Forelimb muscle (tissue), 1 donor: ENCODE data around the gene GRM8. TPM values are rescaled to one million over a fixed set of nuclear protein-coding genes. Genes with fewer than 3 reads are reported as not detected.

Experiments
- DNase-seq: peaks from one replicate; pipeline ENCODE4 v3.0.0-alpha.2; 2013; ENCODE audit warnings: low read depth
- polyA plus RNA-seq: library from polyadenylated mRNA; unstranded; fragments of 120-200 nt; gene quantifications from one replicate; pipeline ENCODE4 v1.2.1, GENCODE V29; 2013; ENCODE audit not compliant: insufficient read length

Gene GRM8
- polyA plus RNA-seq, 1 donor: 0.11 TPM

DNA sequence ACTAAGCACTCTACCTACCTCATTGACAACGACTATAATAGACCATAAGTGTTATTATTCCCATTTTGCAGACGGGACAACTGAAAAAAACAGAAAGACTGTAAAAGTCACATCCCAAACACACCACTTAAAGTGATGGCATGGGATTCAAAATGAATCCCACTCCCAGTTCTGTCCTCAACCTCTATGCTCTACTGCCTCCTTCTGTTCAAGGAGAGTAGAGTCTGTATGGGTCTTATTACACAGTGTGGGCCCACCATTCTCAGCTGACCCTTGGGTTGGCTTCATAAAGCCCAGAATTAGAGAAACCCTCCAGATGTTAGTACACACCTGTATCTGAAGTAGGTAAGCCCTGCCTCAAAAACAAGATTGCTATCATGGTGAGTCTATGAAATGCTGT lies 102.2 kb downstream of the GRM8 start:
- no peak for DNase-seq

DNA sequence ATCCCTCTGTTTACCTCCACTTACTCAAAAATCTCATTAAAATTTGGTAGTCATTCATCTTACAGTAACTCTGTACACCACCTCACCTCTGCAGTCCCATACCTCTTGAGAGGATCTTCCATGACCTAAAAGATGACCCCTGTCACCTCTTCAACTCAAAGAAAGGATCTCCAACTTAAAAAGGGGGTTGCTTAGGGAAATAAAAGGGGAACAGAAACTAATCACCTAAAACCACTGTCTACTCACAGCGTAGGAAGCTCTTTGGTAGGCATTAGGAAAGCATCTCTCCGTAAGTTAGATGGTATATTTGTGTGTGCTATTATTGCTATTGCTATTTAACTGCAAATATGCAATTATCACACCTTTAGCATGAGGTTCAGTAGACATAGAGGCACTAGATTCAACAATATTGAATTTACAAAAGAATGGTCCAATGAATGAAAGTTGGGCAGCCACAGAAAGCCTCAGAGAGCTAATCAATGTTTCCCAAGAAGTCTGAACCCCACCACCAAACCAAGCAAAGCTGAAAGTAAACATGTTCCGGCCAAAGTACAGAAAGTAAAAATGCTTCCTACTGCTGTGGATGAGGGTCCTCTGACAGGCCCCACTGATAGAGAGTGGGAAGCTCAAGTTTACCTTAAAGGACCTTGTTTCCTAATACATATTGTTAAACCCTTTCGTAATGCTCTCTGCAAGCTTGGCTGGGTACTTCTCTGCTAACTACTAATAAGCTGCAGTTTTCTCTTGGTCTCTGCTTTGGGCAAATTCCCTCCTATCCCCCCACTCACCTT lies 105.8 kb downstream of the GRM8 start:
- DNase-seq: no peak

DNA sequence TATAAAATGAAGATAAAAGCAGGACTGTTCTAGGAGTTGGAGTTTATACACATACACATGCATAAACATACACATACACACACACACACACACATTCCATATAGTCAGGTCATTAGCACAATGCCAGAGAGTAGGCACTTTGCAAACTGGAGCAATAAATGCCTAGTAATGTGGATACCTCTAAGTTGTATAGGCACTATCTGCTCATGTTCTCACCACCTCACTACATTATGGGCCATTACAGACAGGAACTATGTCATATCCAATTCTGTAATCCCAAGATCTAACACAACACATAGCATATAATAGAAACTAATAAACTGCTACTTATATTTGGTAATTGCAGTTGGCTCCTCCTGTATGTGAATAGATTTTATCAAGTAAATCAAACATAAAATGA lies 115.6 kb downstream of the GRM8 start:
- no peak for DNase-seq

DNA sequence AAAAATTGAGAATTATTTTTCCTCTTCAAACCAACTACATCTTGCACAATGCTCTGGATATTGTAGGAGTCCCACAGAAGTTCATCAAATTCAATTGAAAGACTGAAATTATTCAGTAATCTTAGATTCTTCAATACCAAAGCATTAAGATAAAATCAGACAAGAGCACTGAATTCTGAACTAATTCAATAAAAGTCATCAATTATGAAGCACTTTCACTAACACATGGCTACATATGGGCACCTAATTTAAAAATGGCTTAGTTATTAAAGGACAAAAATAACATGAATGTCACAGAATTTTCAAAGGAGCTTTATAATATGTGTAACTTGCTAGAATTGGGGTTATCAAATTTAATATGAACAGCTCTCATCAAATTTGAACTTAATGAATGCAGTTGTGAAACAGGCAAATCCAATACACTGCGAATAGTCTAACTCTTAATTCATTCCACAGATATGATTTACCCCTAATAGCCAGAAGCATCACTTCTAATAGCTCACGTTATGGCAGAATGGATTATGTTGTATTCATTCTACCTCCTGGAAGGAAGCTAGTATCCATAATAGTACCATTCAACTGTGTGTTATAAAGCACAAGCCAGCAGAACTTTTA lies 116.8 kb downstream of the GRM8 start:
- no peak for DNase-seq

DNA sequence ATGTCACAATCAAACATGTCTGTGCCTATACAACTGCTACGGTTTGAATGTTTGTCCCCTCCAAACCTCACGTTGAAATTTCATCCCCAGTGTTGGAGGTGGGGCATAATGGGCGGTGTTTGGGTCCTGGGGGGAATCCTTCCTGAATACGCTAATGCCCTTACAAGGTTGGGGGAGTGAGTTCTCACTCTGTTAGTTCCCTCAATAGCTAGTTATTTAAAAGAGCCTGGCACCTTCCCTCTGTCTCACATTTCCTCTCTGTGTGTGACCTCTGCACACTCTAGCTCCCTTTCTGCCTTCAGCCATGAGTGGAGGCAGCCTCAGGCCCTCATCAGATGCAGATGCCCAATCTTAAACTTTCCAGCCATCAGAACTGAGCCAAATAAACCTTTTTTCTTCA lies 129.5 kb downstream of the GRM8 start:
- no peak for DNase-seq

DNA sequence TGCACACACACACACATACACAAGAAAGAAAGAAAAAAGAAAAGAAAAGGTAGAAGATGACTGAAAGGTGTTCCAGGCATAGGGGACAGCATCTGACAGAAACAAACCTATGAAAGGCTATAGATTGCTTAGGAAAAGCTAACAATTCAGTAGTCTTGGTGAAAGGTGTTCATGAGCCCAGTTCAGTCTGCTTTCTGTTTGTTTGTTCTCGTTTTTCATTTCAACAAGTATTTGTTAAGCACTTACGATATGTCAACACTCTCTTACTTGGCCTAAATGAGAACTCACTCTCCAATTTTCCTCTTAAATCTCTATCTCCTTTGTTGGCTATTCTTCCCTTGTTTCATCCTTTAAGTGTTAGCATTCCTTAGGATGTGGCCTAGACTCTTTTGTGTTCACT lies 133.2 kb downstream of the GRM8 start:
- DNase-seq: no peak

DNA sequence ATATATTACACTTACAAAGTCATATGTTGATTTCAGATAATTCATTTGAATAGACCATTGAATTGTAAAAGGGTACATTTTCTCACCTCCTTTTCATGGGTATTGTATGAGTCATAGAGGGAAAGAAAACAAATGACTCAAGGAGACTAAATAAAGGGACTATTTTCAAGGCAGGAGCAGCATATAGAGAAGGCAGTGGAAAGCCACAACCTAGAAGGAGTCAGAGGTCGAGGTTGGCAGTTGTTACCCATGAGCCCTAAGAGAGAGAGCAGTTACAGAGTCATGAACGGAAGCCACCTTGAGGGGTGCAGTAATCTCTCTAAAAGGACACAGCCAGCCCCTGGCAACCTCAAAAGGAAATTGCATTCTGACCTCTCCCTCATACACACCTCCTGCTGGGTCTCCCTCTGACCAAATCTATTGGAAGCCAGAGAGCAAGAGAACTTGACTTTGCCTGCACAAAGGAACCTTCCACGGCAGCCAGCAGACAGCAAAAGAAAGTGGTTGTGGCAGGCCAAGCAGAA lies 137.9 kb downstream of the GRM8 start:
- DNase-seq: no peak

DNA sequence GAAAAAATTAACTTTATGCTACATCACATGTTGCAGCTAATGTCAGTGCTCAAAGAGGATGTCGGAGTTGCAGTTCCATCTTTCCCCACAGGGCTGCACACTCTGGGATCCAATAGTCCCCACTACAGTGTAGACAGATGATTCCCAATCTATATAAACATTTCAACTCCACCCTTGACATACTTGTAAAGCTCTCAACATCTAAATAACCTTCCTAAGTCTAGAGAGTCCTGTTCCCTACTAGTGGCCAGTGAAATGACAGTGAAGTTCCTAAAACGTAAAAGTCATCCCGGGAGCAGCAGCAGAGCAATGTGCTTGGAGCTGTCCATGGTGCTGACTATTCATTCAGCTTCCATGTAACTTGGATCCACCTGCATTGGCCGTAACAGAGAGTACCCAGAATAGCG lies 145.1 kb downstream of the GRM8 start:
- DNase-seq: peak; percentile 34

DNA sequence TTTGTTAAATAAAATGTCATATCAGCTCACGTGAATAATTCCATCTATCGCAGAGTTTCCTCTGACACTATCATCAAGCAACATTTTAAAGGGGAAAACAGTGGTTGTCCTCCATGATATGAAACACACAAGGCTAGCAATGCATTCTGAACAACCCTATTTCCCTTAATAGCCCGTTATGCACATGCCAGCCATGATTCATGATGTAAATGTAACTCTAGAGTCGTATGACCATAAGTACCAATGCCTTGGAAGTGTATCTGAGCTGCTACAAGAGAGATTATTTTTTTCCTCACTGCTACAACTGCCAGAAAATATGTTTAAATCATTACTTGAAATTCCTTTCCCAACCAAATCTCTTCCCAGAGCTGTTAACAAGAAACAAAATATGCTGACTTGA lies 159.4 kb downstream of the GRM8 start:
- no peak for DNase-seq

DNA sequence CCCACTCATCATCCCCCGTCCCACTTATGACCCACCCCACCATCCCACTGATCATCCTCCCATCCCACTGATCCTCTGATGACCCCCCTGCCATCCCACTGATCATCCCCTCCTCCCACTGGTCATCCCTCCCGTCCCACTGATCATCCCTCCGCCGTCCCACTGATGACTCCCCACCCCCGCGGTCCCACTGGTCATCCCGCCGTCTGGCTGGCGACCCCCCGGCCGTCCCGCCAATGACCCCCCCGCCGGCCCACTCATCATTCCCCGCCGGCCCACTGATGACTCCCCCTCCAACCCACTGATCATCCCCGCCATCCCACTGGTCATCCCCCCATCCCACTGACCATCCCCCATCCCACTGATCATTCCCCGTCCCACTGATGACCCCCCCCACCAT lies 161.1 kb downstream of the GRM8 start:
- no peak for DNase-seq

DNA sequence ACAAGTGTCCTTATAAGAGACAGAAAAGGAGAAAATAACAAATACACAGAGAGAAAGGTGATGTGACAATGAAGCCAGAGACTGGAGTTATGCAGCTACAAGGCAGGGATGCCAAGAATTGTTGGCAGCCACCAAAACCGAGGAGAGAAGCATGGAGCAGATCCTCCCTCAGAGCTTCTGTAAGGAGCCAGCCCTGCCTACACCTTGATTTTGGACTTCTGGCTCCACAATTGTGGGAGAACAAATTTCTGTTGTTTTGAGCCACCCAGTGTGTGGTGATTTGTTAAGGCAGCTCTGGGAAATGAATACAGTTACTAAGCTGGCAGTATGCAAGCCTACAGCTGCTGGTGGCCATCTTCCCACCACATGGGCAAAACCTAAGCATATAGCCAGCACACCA lies 163.6 kb downstream of the GRM8 start:
- DNase-seq: no peak

DNA sequence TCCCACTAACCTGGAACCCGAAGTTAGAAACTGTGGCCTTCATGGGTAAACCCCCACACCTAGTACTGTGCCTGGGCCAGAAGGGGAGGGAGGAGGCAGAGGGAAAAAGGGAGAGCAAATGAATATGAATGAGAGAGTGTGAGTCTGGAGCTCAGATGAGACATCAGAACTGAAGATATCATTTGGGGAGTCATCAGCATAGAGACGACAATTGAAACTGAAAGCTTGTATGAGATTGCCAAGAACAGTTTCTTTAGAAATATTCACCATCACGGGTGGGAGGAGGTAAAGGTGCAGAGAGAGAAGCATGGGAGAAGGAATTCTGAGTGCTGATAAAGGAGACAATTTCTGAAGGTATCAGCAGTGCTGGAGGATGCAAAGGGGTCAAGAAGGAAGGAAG lies 171.2 kb downstream of the GRM8 start:
- no peak for DNase-seq

DNA sequence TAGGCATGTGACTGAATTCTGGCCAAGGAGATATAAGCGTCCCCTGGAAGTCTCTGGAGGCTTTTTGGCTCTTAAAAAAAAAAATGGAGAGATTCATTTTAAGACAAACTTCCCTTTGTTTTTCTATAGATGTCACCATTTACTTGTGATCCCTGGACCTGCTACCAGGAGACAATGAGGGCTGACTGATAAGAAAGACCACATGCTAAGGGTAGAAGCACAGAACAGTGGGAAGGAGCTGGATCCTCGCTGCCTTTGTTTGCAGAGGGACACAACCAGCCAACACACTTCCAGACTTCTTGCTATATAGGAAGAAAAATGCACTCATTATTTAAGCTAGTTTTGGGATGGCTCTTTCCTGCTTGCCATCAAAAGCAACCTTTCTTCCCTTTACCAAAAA lies 172.2 kb downstream of the GRM8 start:
- no peak for DNase-seq

DNA sequence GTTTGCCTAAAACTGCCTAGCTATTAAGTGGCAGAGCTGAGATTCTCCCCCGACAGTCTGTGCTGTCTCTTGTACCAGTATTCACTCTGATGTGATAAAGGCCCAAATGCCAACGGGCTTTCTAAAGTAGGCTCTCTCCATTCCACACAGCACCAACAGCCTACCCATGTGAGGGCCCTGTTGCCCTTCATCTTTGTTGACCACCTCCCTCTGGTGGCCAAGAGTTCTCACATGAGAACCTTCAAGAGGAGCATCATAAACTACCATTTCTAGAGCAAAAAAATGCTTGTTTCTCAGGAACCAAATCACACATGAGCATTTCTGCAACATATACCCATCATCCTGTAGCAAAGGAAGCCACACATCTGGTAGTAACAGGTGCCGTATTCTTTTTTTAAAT lies 185.8 kb downstream of the GRM8 start:
- no peak for DNase-seq

DNA sequence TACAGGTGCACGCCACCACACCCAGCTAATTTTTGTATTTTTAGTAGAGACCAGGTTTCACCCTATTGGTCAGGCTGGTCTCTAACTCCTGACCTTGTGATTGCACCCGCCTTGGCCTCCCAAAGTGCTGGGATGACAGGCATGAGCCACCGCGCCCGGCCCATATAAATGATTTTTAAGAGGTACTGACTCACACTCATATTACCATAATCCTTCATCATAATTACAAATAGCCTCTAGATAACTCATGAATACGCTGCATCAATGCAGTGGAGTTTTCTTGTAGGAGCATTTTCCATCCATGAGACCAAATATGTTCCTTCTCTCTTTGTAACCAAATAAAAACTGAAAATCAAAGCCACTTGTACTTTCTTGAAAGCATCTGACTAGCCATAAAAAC lies 193.3 kb downstream of the GRM8 start:
- DNase-seq: no peak

DNA sequence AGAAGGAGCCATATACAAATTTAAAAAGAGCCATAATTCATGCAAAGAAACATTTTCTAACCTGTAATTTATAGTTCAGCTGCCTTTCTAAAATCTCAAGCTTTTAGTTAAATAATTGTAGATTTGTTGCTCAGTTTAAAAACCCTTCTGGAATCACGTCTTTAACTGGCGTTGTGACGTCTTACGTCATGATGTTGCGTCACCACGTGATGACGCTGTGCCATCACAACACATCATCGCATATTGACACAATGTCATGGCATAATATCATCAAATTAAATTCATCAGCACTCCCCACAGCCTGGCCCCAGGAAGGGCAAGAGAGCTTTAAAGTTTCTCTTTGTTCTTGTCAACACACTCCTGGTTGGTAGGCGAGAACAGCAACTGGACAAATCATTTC lies 194.8 kb downstream of the GRM8 start:
- DNase-seq: no peak

DNA sequence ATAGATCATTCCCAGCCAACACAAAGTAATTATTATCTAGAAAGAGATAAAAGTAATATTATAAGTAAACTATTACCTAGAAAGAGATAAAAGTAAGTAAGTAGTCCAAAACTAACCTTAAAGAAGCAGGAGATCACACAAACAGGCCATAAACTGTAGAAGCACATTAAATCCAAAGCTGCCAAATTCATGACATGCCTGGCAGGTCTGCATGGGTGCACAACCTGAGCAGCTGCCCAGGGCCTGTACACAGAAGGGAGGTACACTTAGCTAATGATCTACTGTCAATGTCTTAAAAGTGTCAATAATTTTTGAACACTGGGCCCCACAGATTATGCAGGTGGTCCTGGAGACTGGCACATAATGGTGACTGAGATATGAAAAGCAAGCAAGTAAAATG lies 196.5 kb downstream of the GRM8 start:
- no peak for DNase-seq

DNA sequence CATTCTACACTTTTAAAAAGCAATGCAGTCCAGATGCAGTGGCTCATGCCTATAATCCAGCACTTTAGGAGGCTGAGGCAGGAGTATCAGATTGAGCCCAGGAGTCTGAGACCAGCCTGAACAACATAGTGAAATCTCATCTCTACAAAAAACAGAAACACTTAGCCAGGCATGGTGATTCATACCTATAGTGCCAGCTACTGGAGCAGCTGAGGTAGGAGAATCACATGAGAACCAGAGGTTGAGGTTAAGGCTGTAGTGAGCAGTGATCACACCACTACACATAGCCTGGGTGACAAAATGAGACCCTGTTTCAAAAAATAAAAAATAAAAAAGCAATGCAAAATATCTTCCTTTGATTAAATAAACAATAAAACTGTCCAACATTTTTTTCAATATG lies 205.2 kb downstream of the GRM8 start:
- no peak for DNase-seq

DNA sequence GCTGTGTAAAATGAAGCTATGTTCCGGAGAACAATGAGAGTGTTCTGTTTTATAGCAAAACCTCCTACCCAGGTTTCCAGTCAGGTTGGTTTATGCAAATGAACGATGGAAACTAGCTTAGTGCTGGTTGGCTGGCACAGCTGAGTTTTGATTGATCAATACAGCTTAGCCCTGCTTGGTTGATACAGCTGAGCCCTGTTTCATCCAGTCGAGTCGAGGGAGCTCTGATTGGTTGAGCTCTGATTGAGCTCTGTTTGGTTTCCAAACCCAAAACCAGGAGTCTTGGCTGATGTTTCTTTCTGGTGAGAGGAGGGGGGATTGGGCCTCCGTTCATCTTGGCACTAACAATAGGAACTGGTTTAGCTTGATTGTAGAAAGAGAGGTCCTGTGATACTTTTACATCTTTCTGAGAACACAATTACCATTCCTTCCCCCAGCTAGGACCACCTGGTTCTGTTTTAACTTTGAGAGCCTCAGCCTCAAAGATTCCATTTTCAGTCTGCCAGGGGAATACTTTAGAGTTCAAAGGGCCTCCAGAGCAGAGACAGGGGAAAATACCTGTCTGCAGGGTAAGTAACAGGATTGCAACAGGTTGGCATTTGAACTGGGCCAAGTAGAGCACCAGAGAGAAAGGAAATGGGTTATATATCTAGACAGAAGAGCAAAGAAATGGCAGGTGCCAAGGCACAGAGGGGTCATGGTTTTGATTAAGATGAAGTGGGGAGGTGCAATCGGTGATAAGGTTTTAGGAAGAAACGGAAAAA lies 210.9 kb downstream of the GRM8 start:
- DNase-seq: no peak

DNA sequence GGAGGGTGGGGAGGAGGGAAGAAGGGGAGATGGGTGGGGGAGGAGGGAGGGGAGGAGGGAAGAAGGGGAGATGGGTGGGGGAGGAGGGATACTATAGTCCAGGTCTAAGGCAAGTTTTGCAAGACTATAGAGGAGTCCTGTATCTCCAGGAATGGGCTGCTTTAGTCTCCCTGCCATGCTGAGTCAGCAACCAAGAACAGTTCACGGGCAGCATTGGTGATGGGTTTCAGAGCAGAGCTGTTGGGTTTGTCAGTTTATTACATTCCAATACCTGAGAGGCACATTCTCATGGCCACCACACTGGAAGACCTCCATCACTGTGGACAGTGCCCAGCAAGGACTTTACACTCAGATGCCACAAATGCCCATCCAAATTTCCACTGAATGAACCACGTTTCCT lies 212.7 kb downstream of the GRM8 start:
- no peak for DNase-seq

DNA sequence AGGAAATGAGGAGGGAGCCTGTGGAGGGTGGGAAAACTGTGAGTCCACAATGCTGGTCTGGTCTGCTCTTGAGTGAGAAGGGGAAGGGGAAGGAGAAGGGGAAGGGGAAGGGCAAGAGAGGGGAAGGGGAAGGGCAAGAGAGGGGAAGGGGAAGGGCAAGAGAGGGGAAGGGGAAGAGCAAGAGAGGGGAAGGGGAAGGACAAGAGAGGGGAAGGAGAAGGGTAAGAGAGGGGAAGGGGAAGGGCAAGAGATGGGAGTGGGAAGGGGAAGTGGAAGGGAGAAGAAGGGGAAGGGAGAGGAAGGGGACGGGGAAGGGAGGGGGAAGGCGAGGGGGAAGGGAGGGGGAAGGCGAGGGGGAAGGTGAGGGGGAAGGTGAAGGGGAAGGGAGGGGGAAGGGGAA lies 213.2 kb downstream of the GRM8 start:
- no peak for DNase-seq

DNA sequence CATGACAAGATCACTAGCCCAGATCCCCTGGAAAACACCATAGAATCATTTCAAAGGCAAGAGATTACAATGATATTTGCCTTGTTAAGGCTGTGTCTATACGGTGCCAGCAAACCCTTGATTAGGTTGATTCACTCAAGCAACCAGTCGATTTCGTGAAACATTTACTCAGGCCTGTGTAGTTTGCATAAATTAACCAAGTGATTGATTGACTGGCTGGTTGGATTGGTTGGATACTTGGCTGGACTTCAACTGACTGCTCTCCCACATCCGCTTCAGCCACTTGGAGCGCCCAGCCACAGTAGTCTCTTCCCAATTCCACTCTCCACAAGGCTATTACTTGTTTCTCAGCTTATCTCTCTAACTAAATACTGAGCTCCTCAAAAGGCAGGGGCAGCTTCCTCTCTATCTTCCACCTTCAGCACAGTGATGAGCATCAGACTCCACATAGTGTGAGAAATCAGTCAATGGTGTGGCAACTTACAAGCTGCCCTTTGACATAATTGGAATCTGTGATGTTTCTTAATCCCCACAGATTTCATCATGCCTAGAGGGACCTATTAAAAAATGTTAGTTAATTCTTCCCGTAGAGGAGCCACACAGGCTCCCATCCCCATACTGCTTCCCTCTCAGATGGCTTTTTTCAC lies 217.4 kb downstream of the GRM8 start:
- DNase-seq: no peak
